ENCODE measurements around the gene PLXNA4.

DNA sequence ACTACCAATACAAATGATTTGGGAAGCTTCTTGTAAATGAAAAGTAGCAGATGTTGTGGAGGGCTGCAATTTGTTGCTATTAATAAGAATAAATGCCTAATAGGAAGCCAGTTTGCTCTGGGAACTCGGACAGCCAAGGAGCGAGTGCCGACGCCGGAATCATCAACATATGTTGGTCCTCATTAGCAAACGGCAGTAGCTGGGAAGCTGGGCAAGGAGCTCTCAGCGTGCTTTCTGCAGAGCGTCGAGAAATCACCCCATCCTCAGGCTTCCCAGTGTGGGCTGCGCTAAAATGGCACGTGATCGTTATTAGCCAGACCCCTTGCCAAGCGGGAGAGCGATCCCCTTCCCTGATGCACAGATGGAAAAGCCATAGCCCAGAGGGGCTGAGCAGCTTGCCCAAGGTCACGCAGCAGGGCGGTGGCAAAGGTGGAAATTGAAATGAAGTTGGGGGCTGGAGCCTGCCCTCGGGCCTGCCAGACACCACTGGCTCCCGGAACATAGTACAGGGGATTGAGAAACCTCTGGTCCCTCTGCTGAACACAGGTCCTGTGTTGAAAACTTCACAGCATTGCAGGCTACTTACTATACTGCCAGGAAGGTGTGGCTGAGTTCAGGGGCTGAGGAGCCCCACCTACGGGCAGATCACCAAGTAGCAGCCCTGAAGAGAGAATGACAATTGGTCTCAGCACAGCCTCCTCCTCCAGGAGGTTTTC, 326.9 kb downstream of the PLXNA4 start:
- TF ChIP-seq, protein P1, sequence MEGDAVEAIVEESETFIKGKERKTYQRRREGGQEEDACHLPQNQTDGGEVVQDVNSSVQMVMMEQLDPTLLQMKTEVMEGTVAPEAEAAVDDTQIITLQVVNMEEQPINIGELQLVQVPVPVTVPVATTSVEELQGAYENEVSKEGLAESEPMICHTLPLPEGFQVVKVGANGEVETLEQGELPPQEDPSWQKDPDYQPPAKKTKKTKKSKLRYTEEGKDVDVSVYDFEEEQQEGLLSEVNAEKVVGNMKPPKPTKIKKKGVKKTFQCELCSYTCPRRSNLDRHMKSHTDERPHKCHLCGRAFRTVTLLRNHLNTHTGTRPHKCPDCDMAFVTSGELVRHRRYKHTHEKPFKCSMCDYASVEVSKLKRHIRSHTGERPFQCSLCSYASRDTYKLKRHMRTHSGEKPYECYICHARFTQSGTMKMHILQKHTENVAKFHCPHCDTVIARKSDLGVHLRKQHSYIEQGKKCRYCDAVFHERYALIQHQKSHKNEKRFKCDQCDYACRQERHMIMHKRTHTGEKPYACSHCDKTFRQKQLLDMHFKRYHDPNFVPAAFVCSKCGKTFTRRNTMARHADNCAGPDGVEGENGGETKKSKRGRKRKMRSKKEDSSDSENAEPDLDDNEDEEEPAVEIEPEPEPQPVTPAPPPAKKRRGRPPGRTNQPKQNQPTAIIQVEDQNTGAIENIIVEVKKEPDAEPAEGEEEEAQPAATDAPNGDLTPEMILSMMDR (IDR thresholded peaks at IDR 0.05), result peak in 2 of 7 experiments; percentile 10 to 19
- no peak for TF ChIP-seq POLR2A (IDR thresholded peaks at IDR 0.05)

Data from body of pancreas (tissue), 4 donors.